SW 1271 (cell line): Measurements from ENCODE around the gene CDK19.
"Not testable (repeated sequence)": the region's sequence is repeated elsewhere in the genome, so short reads cannot be mapped to it uniquely, and the experiment has no call there.

Source experiments
- DNase-seq, 2 experiments: peaks; one replicate each; lab custom pipeline; 2025; lab: John Stamatoyannopoulos, UW

The CDK19 gene

GRCh38 chr6:110815411-110816409, at the start of gene CDK19:
Gene CDK19, minus strand, starts transcription at chr6:110815469. Its CDS starts 333 bp downstream, at chr6:110815136.
- peak; percentile 96 to 99 for DNase-seq

- no peak for DNase-seq
Observed at GRCh38 chr6:110864824-110865223, 49.6 kb upstream of the CDK19 start.

- no peak for DNase-seq
Observed at GRCh38 chr6:110859335-110859792, 44.1 kb upstream of the CDK19 start.

- DNase-seq: no peak
Observed at GRCh38 chr6:110858562-110859214, 43.4 kb upstream of the CDK19 start.

- DNase-seq: no peak
Observed at GRCh38 chr6:110858016-110858415, 42.7 kb upstream of the CDK19 start.

- no peak for DNase-seq
Observed at GRCh38 chr6:110856296-110856695, 41.0 kb upstream of the CDK19 start.

GRCh38 chr6:110853754-110854477, 38.6 kb upstream of the CDK19 start:
- DNase-seq: no peak

- no peak for DNase-seq
Observed at GRCh38 chr6:110852773-110853172, 37.5 kb upstream of the CDK19 start.

- DNase-seq: no peak
Observed at GRCh38 chr6:110849781-110850180, 34.5 kb upstream of the CDK19 start.

GRCh38 chr6:110841266-110841665, 26.0 kb upstream of the CDK19 start:
- no peak for DNase-seq

- not testable (repeated sequence) for DNase-seq
Observed at GRCh38 chr6:110835751-110836150, 20.5 kb upstream of the CDK19 start.

- DNase-seq: no peak
Observed at GRCh38 chr6:110833831-110834230, 18.6 kb upstream of the CDK19 start.

- no peak for DNase-seq
Observed at GRCh38 chr6:110831405-110831804, 16.1 kb upstream of the CDK19 start.

GRCh38 chr6:110828396-110828795, 13.1 kb upstream of the CDK19 start:
- DNase-seq: no peak

GRCh38 chr6:110826236-110827129, 11.2 kb upstream of the CDK19 start:
- DNase-seq: no peak

- DNase-seq: no peak
Observed at GRCh38 chr6:110823146-110823545, 7.9 kb upstream of the CDK19 start.

- DNase-seq: no peak
Observed at GRCh38 chr6:110822249-110822648, 7.0 kb upstream of the CDK19 start.

- no peak for DNase-seq
Observed at GRCh38 chr6:110816677-110817076, 1.4 kb upstream of the CDK19 start.

- no peak for DNase-seq
Observed at GRCh38 chr6:110815015-110815410, 256 bp downstream of the CDK19 start.

GRCh38 chr6:110814102-110815014, 911 bp downstream of the CDK19 start:
- DNase-seq: peak in 1 of 2 experiments; percentile 39
